IMR-90 (cell line): ENCODE data around the gene KLHL12. TPM values are rescaled to one million over a fixed set of nuclear protein-coding genes. Genes with fewer than 3 reads are reported as not detected.

Source experiments
- ATAC-seq: fragments of 200-7000 bp; cut with Tn5 transposase; 2 replicates; pipeline ENCODE4 v1.9.1; 2020; ENCODE audit warnings: low read depth, mild to moderate bottlenecking, moderate library complexity
- BruUV-seq: library from RNA; stranded (reverse); fragments of 400-500 nt; replicated peaks from 2 replicates; lab custom pipeline; 2021; lab: Mats Ljungman, UMichigan
- CTCF ChIA-PET: fragments of 300-600 bp; formaldehyde crosslinking; extraction: SDS; loops from one replicate; lab custom pipeline; 2021; ENCODE audit warnings: antibody characterized with exemption; lab: Yijun Ruan, JAX
- POLR2A ChIA-PET: fragments of 300-600 bp; sonication (Branson Sonifier 250); formaldehyde crosslinking; loops from one replicate; lab custom pipeline; 2022; ENCODE audit warnings: antibody characterized with exemption; ENCODE audit not compliant: unreplicated experiment; lab: Charles Lee
- DNase-seq: peaks from one replicate; pipeline ENCODE4 v3.0.0; 2013
- H2AFZ ChIP-seq: replicated peaks from 2 replicates; pipeline ENCODE3; 2013; ENCODE audit warnings: low read length, mild to moderate bottlenecking; ENCODE audit not compliant: poor library complexity
- H2AK5ac ChIP-seq: 2 replicates; pipeline ENCODE4 v1.6.1; 2013; ENCODE audit warnings: low read depth, low read length, inconsistent platforms
- H2AK9ac ChIP-seq: replicated peaks from 2 replicates; pipeline ENCODE3; 2013; ENCODE audit warnings: mild to moderate bottlenecking, low read depth, low read length, moderate library complexity; ENCODE audit not compliant: poor library complexity
- H2BK120ac ChIP-seq: 2 replicates; pipeline ENCODE4 v1.6.1; 2013; ENCODE audit warnings: low read depth, low read length, inconsistent platforms
- H2BK15ac ChIP-seq: 3 replicates; pipeline ENCODE4 v1.6.1; 2013; ENCODE audit warnings: low read depth, low read length, inconsistent platforms
- H2BK20ac ChIP-seq: 2 replicates; pipeline ENCODE4 v1.6.1; 2013; ENCODE audit warnings: low read depth, mild to moderate bottlenecking, inconsistent platforms, low read length, moderate library complexity
- H2BK5ac ChIP-seq: 2 replicates; pipeline ENCODE4 v1.6.1; 2013; ENCODE audit warnings: mild to moderate bottlenecking, low read depth, low read length, inconsistent platforms; ENCODE audit not compliant: poor library complexity, severe bottlenecking
- H3K14ac ChIP-seq: replicated peaks from 2 replicates; pipeline ENCODE4 v1.6.1; 2013; ENCODE audit warnings: low read depth, low read length, inconsistent platforms
- H3K18ac ChIP-seq: 2 replicates; pipeline ENCODE4 v1.6.1; 2013; ENCODE audit warnings: low read depth, low read length, control low read depth
- H3K23ac ChIP-seq: 2 replicates; pipeline ENCODE4 v1.6.1; 2013; ENCODE audit warnings: low read depth, low read length, inconsistent platforms
- H3K27ac ChIP-seq: 2 replicates; pipeline ENCODE4 v1.5.1; 2013; ENCODE audit warnings: mild to moderate bottlenecking, control low read depth, low read length; ENCODE audit not compliant: insufficient read depth
- H3K27me3 ChIP-seq: 2 replicates; pipeline ENCODE4 v1.6.1; 2013; ENCODE audit warnings: low read length; ENCODE audit not compliant: control insufficient read depth, insufficient read depth
- H3K36me3 ChIP-seq: 2 replicates; pipeline ENCODE4 v1.6.1; 2013; ENCODE audit warnings: low read length, mixed read lengths; ENCODE audit not compliant: control insufficient read depth, insufficient read depth
- H3K4ac ChIP-seq: 2 replicates; pipeline ENCODE4 v1.6.1; 2013; ENCODE audit warnings: low read depth, low read length, inconsistent platforms
- H3K4me1 ChIP-seq: 2 replicates; pipeline ENCODE4 v1.6.1; 2013; ENCODE audit warnings: low read length, mixed read lengths; ENCODE audit not compliant: control insufficient read depth, insufficient read depth
- H3K4me2 ChIP-seq: 2 replicates; pipeline ENCODE4 v1.6.1; 2013; ENCODE audit warnings: low read depth, mild to moderate bottlenecking, control low read depth, low read length, moderate library complexity
- H3K4me3 ChIP-seq: 2 replicates; pipeline ENCODE4 v1.5.1; 2013; ENCODE audit warnings: low read depth, mild to moderate bottlenecking, control low read depth, low read length, moderate library complexity; ENCODE audit not compliant: insufficient read depth
- H3K56ac ChIP-seq: 2 replicates; pipeline ENCODE4 v1.6.1; 2013; ENCODE audit warnings: low read length, inconsistent platforms; ENCODE audit not compliant: insufficient read depth; ENCODE audit errors: extremely low read depth
- H3K79me1 ChIP-seq, 2 experiments: 2 replicates each; pipeline ENCODE4 v1.6.1; 2013; ENCODE audit warnings: low read length in 2 of 2, inconsistent platforms in 1 of 2, low read depth in 1 of 2
- H3K9ac ChIP-seq: 2 replicates; pipeline ENCODE4 v1.6.1; 2013; ENCODE audit warnings: low read depth, low read length, control low read depth
- H3K9me1 ChIP-seq: 2 replicates; pipeline ENCODE4 v1.6.1; 2013; ENCODE audit warnings: low read length, inconsistent platforms; ENCODE audit not compliant: insufficient read depth
- H3K9me3 ChIP-seq: 2 replicates; pipeline ENCODE4 v1.6.1; 2013; ENCODE audit warnings: low read length; ENCODE audit not compliant: control insufficient read depth, insufficient read depth
- H4K20me1 ChIP-seq: 2 replicates; pipeline ENCODE4 v1.6.1; 2013; ENCODE audit warnings: low read length, inconsistent platforms; ENCODE audit not compliant: insufficient read depth
- H4K5ac ChIP-seq: 2 replicates; pipeline ENCODE4 v1.6.1; 2013; ENCODE audit warnings: mild to moderate bottlenecking, low read depth, low read length, control low read depth
- H4K8ac ChIP-seq, 2 experiments: 2 replicates each; pipeline ENCODE4 v1.6.1; 2013; ENCODE audit warnings: low read depth in 2 of 2, low read length in 2 of 2, control low read depth in 1 of 2, inconsistent platforms in 1 of 2
- H4K91ac ChIP-seq: 2 replicates; pipeline ENCODE4 v1.6.1; 2013; ENCODE audit warnings: low read depth, low read length, inconsistent platforms; ENCODE audit not compliant: insufficient read depth
- BHLHE40 ChIP-seq: fragments of 150-350 bp; IDR thresholded peaks from 2 replicates; pipeline ENCODE4 v1.6.1; 2016; ENCODE audit warnings: mild to moderate bottlenecking, low read depth, low read length
- CEBPB ChIP-seq: IDR thresholded peaks from 2 replicates; pipeline ENCODE4 v1.6.1; 2012; ENCODE audit warnings: low read depth, low read length, improper control_type of control experiment
- CHD1 ChIP-seq: IDR thresholded peaks from 2 replicates; pipeline ENCODE4 v1.6.1; 2012; ENCODE audit warnings: low read depth, low read length, improper control_type of control experiment
- CTCF ChIP-seq: conservative IDR thresholded peaks from 2 replicates; pipeline ENCODE4 v1.5.1; 2012; ENCODE audit warnings: mild to moderate bottlenecking, low read depth, low read length, improper control_type of control experiment
- ELK1 ChIP-seq: fragments of 150-350 bp; IDR thresholded peaks from 2 replicates; pipeline ENCODE4 v1.6.1; 2016; ENCODE audit warnings: low read depth, mild to moderate bottlenecking, low read length, moderate library complexity, borderline replicate concordance
- FOS ChIP-seq: fragments of 150-350 bp; IDR thresholded peaks from 2 replicates; pipeline ENCODE4 v1.6.1; 2016; ENCODE audit warnings: low read depth, low read length
- MAFK ChIP-seq: IDR thresholded peaks from 2 replicates; pipeline ENCODE4 v1.6.1; 2012; ENCODE audit warnings: low read depth, low read length, improper control_type of control experiment
- MAZ ChIP-seq: IDR thresholded peaks from 2 replicates; pipeline ENCODE4 v1.6.1; 2012; ENCODE audit warnings: low read depth, mild to moderate bottlenecking, low read length, improper control_type of control experiment, moderate library complexity, borderline replicate concordance
- MXI1 ChIP-seq: IDR thresholded peaks from 2 replicates; pipeline ENCODE4 v1.6.1; 2012; ENCODE audit warnings: low read depth, mild to moderate bottlenecking, low read length, moderate library complexity, borderline replicate concordance
- NFE2L2 ChIP-seq: fragments of 150-350 bp; IDR thresholded peaks from 2 replicates; pipeline ENCODE4 v1.6.1; 2016; ENCODE audit warnings: low read depth, mild to moderate bottlenecking, low read length
- POLR2A ChIP-seq: IDR thresholded peaks from 2 replicates; pipeline ENCODE4 v1.6.1; 2012; ENCODE audit warnings: mild to moderate bottlenecking, low read depth, low read length
- RAD21 ChIP-seq: IDR thresholded peaks from 2 replicates; pipeline ENCODE4 v1.6.1; 2012; ENCODE audit warnings: low read length, improper control_type of control experiment
- RCOR1 ChIP-seq: IDR thresholded peaks from 2 replicates; pipeline ENCODE4 v1.6.1; 2012; ENCODE audit warnings: mild to moderate bottlenecking, low read length, improper control_type of control experiment; ENCODE audit not compliant: insufficient replicate concordance
- RFX5 ChIP-seq: IDR thresholded peaks from 2 replicates; pipeline ENCODE4 v1.8.0; 2012; ENCODE audit warnings: low read depth, mild to moderate bottlenecking, low read length, moderate library complexity
- SMC3 ChIP-seq: fragments of 150-350 bp; IDR thresholded peaks from 2 replicates; pipeline ENCODE4 v1.6.1; 2016; ENCODE audit warnings: low read depth, mild to moderate bottlenecking, antibody characterized with exemption, low read length, moderate library complexity
- USF2 ChIP-seq: fragments of 150-350 bp; IDR thresholded peaks from 2 replicates; pipeline ENCODE4 v1.6.1; 2017; ENCODE audit warnings: mild to moderate bottlenecking, antibody characterized with exemption, low read length, low read depth
- WGBS, 2 experiments: methylation state at CpG; one replicate each; pipeline versions ENCODE4 v1.1.5 to v1.1.7; 2013; ENCODE audit warnings: missing lambda C conversion rate in 2 of 2; ENCODE audit not compliant: insufficient read length in 1 of 2; ENCODE audit errors: extremely low coverage in 2 of 2; 5-methylcytosine and 5-hydroxymethylcytosine counted together
- dilution Hi-C: fragments of 300-500 bp; cut with HindIII; formaldehyde crosslinking; loops from one replicate; pipeline ENCODE4 v1.14.3; 2018; ENCODE audit warnings: low sequenced_read_pairs; ENCODE audit not compliant: unreplicated experiment
- in situ Hi-C: fragments of 300-500 bp; cut with MboI; formaldehyde crosslinking; loops from 3 replicates; pipeline ENCODE4 v1.14.3; 2019; ENCODE audit warnings: low sequenced_read_pairs, inconsistent platforms, mixed read lengths
- intact Hi-C: fragments of 100-400 bp; cut with micrococcal nuclease; formaldehyde crosslinking; loops from 2 replicates; pipeline ENCODE4 v1.10.0; 2022
- polyA plus RNA-seq, 3 experiments: library from polyadenylated mRNA; depleted of rRNA; stranded (reverse); fragments of >200 nt; gene quantifications; 2 replicates each; pipeline ENCODE4 v1.2.3, GENCODE V29; 2012; ENCODE audit warnings: low replicate concordance in 1 of 3
- total RNA-seq: library from RNA; depleted of rRNA; stranded (reverse); fragments of >200 nt; gene quantifications from 2 replicates; pipeline ENCODE4 v1.2.3, GENCODE V29; 2012

The KLHL12 gene
- total and polyA plus RNA-seq, 2 of the 4 experiments (the other 2 are of a cell fraction): 17.2 to 38.4 TPM

GRCh38 chr1:202909494-202909893 is 17.5 kb downstream of the KLHL12 start:
- dilution Hi-C loops (no loop called here), intact Hi-C loops (loop anchor here (5.0 kb wide), 1 partner anchor 33 kb away; no protein-coding TSS in a partner anchor), in situ Hi-C loops (no loop called here)
- H3K4me1 ChIP-seq: no peaks in the 10 kb centered on the region
- ATAC-seq (no peak), DNase-seq (no peak)
- no peak overlapping the region for H4K8ac ChIP-seq
- H3K4me2 ChIP-seq: no peak overlapping the region
- no peak overlapping the region for H2AFZ ChIP-seq
- no peaks in the 10 kb centered on the region for H3K9me3 ChIP-seq
- no peak overlapping the region for H3K4me3 ChIP-seq
- no CpG with 5 or more reads among the region's 1 CpG for WGBS, 2 experiments
- H4K5ac ChIP-seq: no peak overlapping the region
- no peak overlapping the region for H4K91ac ChIP-seq
- no peak overlapping the region for H3K4ac ChIP-seq
- no peak overlapping the region for H2AK5ac ChIP-seq
- no peak overlapping the region for H3K27ac ChIP-seq
- H4K20me1 ChIP-seq: no peaks in the 10 kb centered on the region
- no peak overlapping the region for H2BK15ac ChIP-seq
- no peak overlapping the region for H3K56ac ChIP-seq
- no peaks in the 10 kb centered on the region; a peak in 1 of 4 replicates for H3K79me1 ChIP-seq
- no peaks in the 10 kb centered on the region for H3K9me1 ChIP-seq
- H3K9ac ChIP-seq: no peak overlapping the region
- no peak overlapping the region for H3K23ac ChIP-seq
- H2BK120ac ChIP-seq: no peak overlapping the region
- POLR2A ChIA-PET: interaction anchor here (0.5 kb wide), 1 partner anchor 13 kb away, joined by 3 read pairs; no protein-coding TSS in a partner anchor
- CTCF ChIA-PET: no interaction called here
- H2AK9ac ChIP-seq: no peak overlapping the region
- no peaks in the 10 kb centered on the region for H3K27me3 ChIP-seq
- H3K14ac ChIP-seq: no peak overlapping the region
- TF ChIP-seq RCOR1: no peak
- no peak for TF ChIP-seq SMC3
- TF ChIP-seq ELK1: no peak
- TF ChIP-seq BHLHE40: no peak
- TF ChIP-seq MAZ: no peak
- TF ChIP-seq NFE2L2: no peak
- TF ChIP-seq MAFK: no peak
- TF ChIP-seq CTCF: no peak
- no peak for TF ChIP-seq MXI1
- TF ChIP-seq CHD1: no peak
- TF ChIP-seq FOS: no peak
- TF ChIP-seq RAD21: no peak
- no peak for TF ChIP-seq POLR2A
- no peak for TF ChIP-seq CEBPB
- TF ChIP-seq USF2: no peak
- TF ChIP-seq RFX5: no peak
- BruUV-seq: no TSS peak
- H2BK5ac ChIP-seq: no peak overlapping the region
- no peak overlapping the region for H3K18ac ChIP-seq
- H2BK20ac ChIP-seq: no peak overlapping the region
- peaks cover 39% of the 10 kb centered on the region for H3K36me3 ChIP-seq
